ENCODE measurements around the gene PICALM. TPM values are rescaled to one million over a fixed set of nuclear protein-coding genes. Genes with fewer than 3 reads are reported as not detected.
A peak's percentile ranks its signal among the peaks of the same experiment; 100 is the strongest.

PICALM gene
- total and polyA plus RNA-seq, 2 of the 13 experiments (the other 11 are each of a cell fraction or from before 2014, with no cell fraction given), result 97.6 to 154 TPM

GRCh38 chr11:86067009-86067850, 1.7 kb downstream of the PICALM start (continued):
- TF ChIP-seq, protein P1, sequence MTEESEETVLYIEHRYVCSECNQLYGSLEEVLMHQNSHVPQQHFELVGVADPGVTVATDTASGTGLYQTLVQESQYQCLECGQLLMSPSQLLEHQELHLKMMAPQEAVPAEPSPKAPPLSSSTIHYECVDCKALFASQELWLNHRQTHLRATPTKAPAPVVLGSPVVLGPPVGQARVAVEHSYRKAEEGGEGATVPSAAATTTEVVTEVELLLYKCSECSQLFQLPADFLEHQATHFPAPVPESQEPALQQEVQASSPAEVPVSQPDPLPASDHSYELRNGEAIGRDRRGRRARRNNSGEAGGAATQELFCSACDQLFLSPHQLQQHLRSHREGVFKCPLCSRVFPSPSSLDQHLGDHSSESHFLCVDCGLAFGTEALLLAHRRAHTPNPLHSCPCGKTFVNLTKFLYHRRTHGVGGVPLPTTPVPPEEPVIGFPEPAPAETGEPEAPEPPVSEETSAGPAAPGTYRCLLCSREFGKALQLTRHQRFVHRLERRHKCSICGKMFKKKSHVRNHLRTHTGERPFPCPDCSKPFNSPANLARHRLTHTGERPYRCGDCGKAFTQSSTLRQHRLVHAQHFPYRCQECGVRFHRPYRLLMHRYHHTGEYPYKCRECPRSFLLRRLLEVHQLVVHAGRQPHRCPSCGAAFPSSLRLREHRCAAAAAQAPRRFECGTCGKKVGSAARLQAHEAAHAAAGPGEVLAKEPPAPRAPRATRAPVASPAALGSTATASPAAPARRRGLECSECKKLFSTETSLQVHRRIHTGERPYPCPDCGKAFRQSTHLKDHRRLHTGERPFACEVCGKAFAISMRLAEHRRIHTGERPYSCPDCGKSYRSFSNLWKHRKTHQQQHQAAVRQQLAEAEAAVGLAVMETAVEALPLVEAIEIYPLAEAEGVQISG (CRISPR knock-in tag; IDR thresholded peaks at IDR 0.05), result no peak
- TF ChIP-seq ZNF678 (CRISPR knock-in tag; IDR thresholded peaks at IDR 0.05) (no peak), KLF16 (CRISPR knock-in tag; IDR thresholded peaks at IDR 0.05) (no peak), SKI (IDR thresholded peaks at IDR 0.05; ENCODE audit: partially characterized antibody) (peak; percentile 30), POGZ (CRISPR knock-in tag; IDR thresholded peaks at IDR 0.05) (no peak), SOX13 (IDR thresholded peaks at IDR 0.05) (no peak), SOX13 (CRISPR knock-in tag; conservative IDR thresholded peaks at IDR 0.05 in 1 of 2, IDR thresholded peaks at IDR 0.05 in 1 of 2) (peak in 1 of 2 experiments; percentile 52; a peak in 2 of 4 replicates), FOSL1 (CRISPR knock-in tag; IDR thresholded peaks at IDR 0.05; ENCODE audit: borderline replicate concordance) (no peak), ZNF101 (CRISPR knock-in tag; IDR thresholded peaks at IDR 0.05; ENCODE audit: borderline replicate concordance, low read depth) (no peak), PCBP1 (IDR thresholded peaks at IDR 0.05; ENCODE audit: borderline replicate concordance, low read depth, low read length) (no peak), ETV6 (CRISPR knock-in tag; conservative IDR thresholded peaks at IDR 0.05) (no peak), SMARCC2 (IDR thresholded peaks at IDR 0.05) (no peak), SIX4 (CRISPR knock-in tag; IDR thresholded peaks at IDR 0.05) (no peak), PAWR (CRISPR knock-in tag; IDR thresholded peaks at IDR 0.05; ENCODE audit: borderline replicate concordance) (no peak), LRRFIP1 (CRISPR knock-in tag; conservative IDR thresholded peaks at IDR 0.05) (no peak), ISX (CRISPR knock-in tag; conservative IDR thresholded peaks at IDR 0.05) (no peak), GABPB1 (CRISPR knock-in tag; IDR thresholded peaks at IDR 0.05) (no peak), ZNF674 (CRISPR knock-in tag; IDR thresholded peaks at IDR 0.05; ENCODE audit: low read depth) (no peak), AKAP8 (CRISPR knock-in tag; IDR thresholded peaks at IDR 0.05) (no peak), MEIS1 (CRISPR knock-in tag; IDR thresholded peaks at IDR 0.05; ENCODE audit: borderline replicate concordance) (no peak), NR2C2 (CRISPR knock-in tag; IDR thresholded peaks at IDR 0.05; ENCODE audit: borderline replicate concordance) (peak; percentile 13; the same call in 1 of the 2 replicates), HCFC1 (IDR thresholded peaks at IDR 0.05; ENCODE audit: low read depth, low read length) (no peak)
- TF ChIP-seq, protein P2, sequence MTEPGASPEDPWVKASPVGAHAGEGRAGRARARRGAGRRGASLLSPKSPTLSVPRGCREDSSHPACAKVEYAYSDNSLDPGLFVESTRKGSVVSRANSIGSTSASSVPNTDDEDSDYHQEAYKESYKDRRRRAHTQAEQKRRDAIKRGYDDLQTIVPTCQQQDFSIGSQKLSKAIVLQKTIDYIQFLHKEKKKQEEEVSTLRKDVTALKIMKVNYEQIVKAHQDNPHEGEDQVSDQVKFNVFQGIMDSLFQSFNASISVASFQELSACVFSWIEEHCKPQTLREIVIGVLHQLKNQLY (CRISPR knock-in tag; IDR thresholded peaks at IDR 0.05), result 0 out of 2 replicates have a peak, but pooled peaks have one; percentile 9
- TF ChIP-seq, protein P3, sequence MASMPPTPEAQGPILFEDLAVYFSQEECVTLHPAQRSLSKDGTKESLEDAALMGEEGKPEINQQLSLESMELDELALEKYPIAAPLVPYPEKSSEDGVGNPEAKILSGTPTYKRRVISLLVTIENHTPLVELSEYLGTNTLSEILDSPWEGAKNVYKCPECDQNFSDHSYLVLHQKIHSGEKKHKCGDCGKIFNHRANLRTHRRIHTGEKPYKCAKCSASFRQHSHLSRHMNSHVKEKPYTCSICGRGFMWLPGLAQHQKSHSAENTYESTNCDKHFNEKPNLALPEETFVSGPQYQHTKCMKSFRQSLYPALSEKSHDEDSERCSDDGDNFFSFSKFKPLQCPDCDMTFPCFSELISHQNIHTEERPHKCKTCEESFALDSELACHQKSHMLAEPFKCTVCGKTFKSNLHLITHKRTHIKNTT (CRISPR knock-in tag; IDR thresholded peaks at IDR 0.05), result no peak
